SU-DHL-6 (cell line): ENCODE measurements around the gene BCL2.
"Not testable (repeated sequence)": the region's sequence is repeated elsewhere in the genome, so short reads cannot be mapped to it uniquely, and the experiment has no call there.

Experiments used
- H2AFZ ChIP-seq: fragments of 200-600 bp; sonication (generic); 2 replicates; pipeline ENCODE4 v1.6.1; 2014; ENCODE audit warnings: low read depth, mild to moderate bottlenecking, moderate library complexity, mixed read lengths, antibody characterized with exemption, low read length; ENCODE audit not compliant: severe bottlenecking
- H3F3A ChIP-seq: fragments of 200-600 bp; shearing (Covaris generic); 2 replicates; pipeline ENCODE4 v1.6.0; 2016; ENCODE audit warnings: antibody characterized with exemption, mild to moderate bottlenecking; ENCODE audit not compliant: insufficient read depth
- H3K27ac ChIP-seq: fragments of 200-600 bp; sonication (generic); 2 replicates; pipeline ENCODE4 v1.5.1; 2016; ENCODE audit warnings: low read depth, mild to moderate bottlenecking, low read length, moderate library complexity, mixed read lengths
- H3K27me3 ChIP-seq: fragments of 200-600 bp; sonication (generic), shearing (Covaris generic); 2 replicates; pipeline ENCODE4 v1.6.0; 2014; ENCODE audit warnings: mild to moderate bottlenecking, low read length
- H3K36me3 ChIP-seq: fragments of 200-600 bp; sonication (generic); 2 replicates; pipeline ENCODE4 v1.6.1; 2014; ENCODE audit warnings: mild to moderate bottlenecking, low read length, mixed read lengths
- H3K4me2 ChIP-seq: fragments of 300-600, 200-600 bp; shearing (Covaris generic), sonication (generic); 2 replicates; pipeline ENCODE4 v1.6.0; 2014; ENCODE audit warnings: low read length, low read depth, mild to moderate bottlenecking; ENCODE audit not compliant: poor library complexity, severe bottlenecking
- H3K4me3 ChIP-seq: fragments of 200-600 bp; sonication (generic); 2 replicates; pipeline ENCODE4 v1.5.1; 2014; ENCODE audit warnings: antibody characterized with exemption, low read length, mild to moderate bottlenecking, mixed read lengths; ENCODE audit not compliant: insufficient read depth, poor library complexity, severe bottlenecking
- H3K79me2 ChIP-seq: fragments of 200-600 bp; sonication (generic); 2 replicates; pipeline ENCODE4 v1.6.1; 2014; ENCODE audit warnings: mild to moderate bottlenecking, low read length, moderate library complexity; ENCODE audit not compliant: insufficient read depth
- H3K9ac ChIP-seq: fragments of 200-600 bp; sonication (generic); 2 replicates; pipeline ENCODE4 v1.7.0; 2014; ENCODE audit warnings: mild to moderate bottlenecking, low read length
- H3K9me2 ChIP-seq: fragments of 200-600 bp; sonication (generic); replicated peaks from 2 replicates; pipeline ENCODE4 v1.6.1; 2014; ENCODE audit warnings: low read length; ENCODE audit not compliant: insufficient read depth
- H3K9me3 ChIP-seq: fragments of 200-600 bp; sonication (generic); 2 replicates; pipeline ENCODE4 v1.6.1; 2014; ENCODE audit warnings: low read length, mixed read lengths; ENCODE audit not compliant: insufficient read depth
- H4K20me1 ChIP-seq: fragments of 200-600 bp; sonication (generic); 2 replicates; pipeline ENCODE4 v1.6.1; 2014; ENCODE audit warnings: low read depth, mild to moderate bottlenecking, antibody characterized with exemption, low read length, moderate library complexity, mixed read lengths
- CTCF ChIP-seq: fragments of 200-600 bp; sonication (generic); IDR thresholded peaks from one replicate; pipeline ENCODE4 v1.5.1; 2017; ENCODE audit warnings: antibody characterized with exemption, mild to moderate bottlenecking, low read length, moderate library complexity; ENCODE audit not compliant: insufficient read depth, poor library complexity, severe bottlenecking
- EZH2phosphoT487 ChIP-seq: fragments of 200-600 bp; sonication (generic), shearing (Covaris generic); conservative IDR thresholded peaks from 2 replicates; pipeline ENCODE4 v1.6.1; 2018; ENCODE audit warnings: mild to moderate bottlenecking, antibody characterized with exemption, low read length, moderate library complexity, mixed read lengths

BCL2 gene

DNA sequence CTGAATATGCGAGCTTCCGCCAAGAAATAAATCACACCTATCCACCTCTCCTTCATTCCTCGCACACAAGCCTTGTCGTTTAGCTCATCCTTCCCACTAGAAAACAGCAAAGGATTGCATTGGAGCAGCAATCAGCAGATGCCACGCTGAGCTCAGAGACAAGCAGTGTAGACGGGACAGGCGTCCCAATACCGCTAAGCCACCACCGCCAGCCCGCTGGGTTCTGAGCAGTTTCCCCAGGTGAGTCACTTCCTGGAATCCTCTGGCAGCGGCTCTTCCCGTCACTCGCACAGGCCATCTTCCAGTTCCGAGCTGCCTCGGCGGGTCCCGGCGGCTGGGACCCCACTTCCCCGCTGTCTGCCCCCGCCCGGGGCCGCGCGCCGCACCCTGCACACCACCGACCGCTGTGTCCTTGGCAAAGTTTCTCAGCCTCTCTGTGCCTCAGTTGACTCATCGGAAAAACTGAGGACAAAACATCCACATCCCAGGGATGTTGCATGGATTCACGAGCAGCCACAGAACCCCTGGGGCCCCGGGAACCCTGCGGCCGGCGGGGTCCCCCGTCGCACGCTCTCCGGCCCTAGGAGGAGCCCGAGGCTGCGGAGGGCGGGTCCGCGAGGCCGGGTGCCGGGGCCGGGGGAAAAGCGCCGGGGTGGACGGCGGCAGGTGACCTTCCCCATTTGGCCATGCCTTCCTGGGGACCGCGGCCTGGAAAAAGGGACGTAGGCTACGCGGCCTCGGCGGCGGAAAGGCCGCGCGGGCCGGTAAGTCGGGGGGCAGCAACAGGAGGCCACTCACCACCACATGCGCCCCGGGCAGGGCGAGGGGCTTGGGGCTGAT lies 46.9 kb upstream of the BCL2 start:
- Histone ChIP-seq H3K9me3 (no peaks in the 10 kb centered on the region), H3F3A (no peaks in the 10 kb centered on the region), H3K79me2 (no peaks in the 10 kb centered on the region), H3K4me3 (peak overlapping the region; percentile 75), H3K9me2 (no peaks in the 10 kb centered on the region), H4K20me1 (no peaks in the 10 kb centered on the region), H3K27me3 (no peaks in the 10 kb centered on the region), H3K27ac (no peak overlapping the region), H2AFZ (peak overlapping the region; percentile 91), H3K9ac (peak overlapping the region; percentile 79), H3K4me2 (peak overlapping the region; percentile 88), H3K36me3 (no peaks in the 10 kb centered on the region)
- TF ChIP-seq EZH2phosphoT487: no peak
- no peak for TF ChIP-seq CTCF

DNA sequence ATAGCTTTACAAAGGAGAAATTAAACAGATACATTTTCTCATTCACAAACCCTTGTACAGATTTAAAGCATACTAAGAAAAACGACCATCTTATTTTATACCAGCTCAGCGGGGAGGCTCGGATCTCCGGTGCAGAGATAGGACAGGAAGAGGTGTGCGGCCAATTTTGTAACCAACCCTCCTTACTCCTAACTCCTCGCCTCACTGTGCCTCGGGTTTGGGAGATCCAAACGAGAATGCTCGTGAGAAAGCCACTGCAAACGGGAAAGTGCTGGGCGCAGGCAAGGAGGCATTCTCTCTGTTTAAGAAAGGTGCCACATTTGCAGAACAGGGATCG lies 46.3 kb upstream of the BCL2 start:
- TF ChIP-seq EZH2phosphoT487 (no peak), CTCF (no peak)
- Histone ChIP-seq H3K9ac (peak overlapping the region; percentile 79), H3K4me3 (peak overlapping the region; percentile 75), H3K36me3 (no peaks in the 10 kb centered on the region), H3K27ac (no peak overlapping the region), H3K9me3 (no peaks in the 10 kb centered on the region), H4K20me1 (no peaks in the 10 kb centered on the region), H3K4me2 (peak overlapping the region; percentile 88), H2AFZ (peak overlapping the region; percentile 91), H3K79me2 (no peaks in the 10 kb centered on the region), H3K9me2 (no peaks in the 10 kb centered on the region), H3F3A (no peaks in the 10 kb centered on the region), H3K27me3 (no peaks in the 10 kb centered on the region)

- Histone ChIP-seq H4K20me1 (no peaks in the 10 kb centered on the region), H3K27ac (no peak overlapping the region), H3K9me3 (no peaks in the 10 kb centered on the region), H3K27me3 (no peaks in the 10 kb centered on the region), H3K4me3 (no peak overlapping the region), H3K9ac (no peak overlapping the region), H3K4me2 (no peak overlapping the region), H2AFZ (no peak overlapping the region), H3K79me2 (no peaks in the 10 kb centered on the region), H3K9me2 (no peaks in the 10 kb centered on the region), H3K36me3 (peaks cover 3% of the 10 kb centered on the region; the same call in 1 of the 2 replicates), H3F3A (no peaks in the 10 kb centered on the region)
- TF ChIP-seq EZH2phosphoT487 (no peak), CTCF (no peak)
Observed at GRCh38 chr18:63363951-63364350, 44.4 kb upstream of the BCL2 start.

GRCh38 chr18:63363420-63363819 lies 43.9 kb upstream of the BCL2 start:
- not testable (repeated sequence) for H3K27ac ChIP-seq, H3F3A ChIP-seq, H3K36me3 ChIP-seq, H3K4me2 ChIP-seq, H2AFZ ChIP-seq, H3K79me2 ChIP-seq, H4K20me1 ChIP-seq, H3K9me2 ChIP-seq, H3K4me3 ChIP-seq, H3K9me3 ChIP-seq, H3K9ac ChIP-seq, H3K27me3 ChIP-seq
